Choroid plexus epithelial cell (primary cell): Measurements from ENCODE around the gene RHBDF2.

ENCODE experiments used
- DNase-seq: peaks from one replicate; pipeline ENCODE4 v3.0.0-alpha.2; 2010; ENCODE audit warnings: low read depth
- H3K4me3 ChIP-seq: 2 replicates; pipeline ENCODE4 v1.5.1; 2011; ENCODE audit warnings: low read depth, mild to moderate bottlenecking, control low read depth, low read length, moderate library complexity
- CTCF ChIP-seq: conservative IDR thresholded peaks from 2 replicates; pipeline ENCODE4 v1.5.1; 2011; ENCODE audit warnings: low read depth, mild to moderate bottlenecking, control low read depth, inconsistent platforms, low read length, moderate library complexity

Gene RHBDF2

GRCh38 chr17:76501827-76502307, 644 bp upstream of the RHBDF2 start:
- TF ChIP-seq CTCF: no peak
- H3K4me3 ChIP-seq: peak overlapping the region; percentile 72
- DNase-seq: no peak

- peak overlapping the region; percentile 72 for H3K4me3 ChIP-seq
- no peak for DNase-seq
- TF ChIP-seq CTCF: no peak
Observed at GRCh38 chr17:76500747-76501017, 541 bp downstream of the RHBDF2 start.

GRCh38 chr17:76500074-76500746, 1.0 kb downstream of the RHBDF2 start:
- DNase-seq: no peak
- no peak for TF ChIP-seq CTCF
- peak overlapping the region; percentile 72 for H3K4me3 ChIP-seq

GRCh38 chr17:76499267-76499667, 2.0 kb downstream of the RHBDF2 start:
- peak overlapping the region; percentile 11 for H3K4me3 ChIP-seq
- no peak for DNase-seq
- no peak for TF ChIP-seq CTCF

GRCh38 chr17:76498876-76499251, 2.4 kb downstream of the RHBDF2 start:
- H3K4me3 ChIP-seq: no peak overlapping the region
- no peak for TF ChIP-seq CTCF
- no peak for DNase-seq

- peak overlapping the region; percentile 37 for H3K4me3 ChIP-seq
- TF ChIP-seq CTCF: no peak
- peak; percentile 90 for DNase-seq
Observed at GRCh38 chr17:76497979-76498875, 3.0 kb downstream of the RHBDF2 start.

GRCh38 chr17:76497699-76497978, 3.6 kb downstream of the RHBDF2 start:
- peak overlapping the region; percentile 37 for H3K4me3 ChIP-seq

More at GRCh38 chr17:76497699-76497978, 3.6 kb downstream of the RHBDF2 start:
- no peak for TF ChIP-seq CTCF
- DNase-seq: no peak
